Glomerular visceral epithelial cell (primary cell): ENCODE measurements around the gene URB1.

Experiments used
- DNase-seq: peaks from one replicate; pipeline ENCODE4 v3.0.0-alpha.2; 2016; ENCODE audit errors: extremely low spot score

URB1 gene

GRCh38 chr21:32340863-32341848 lies 51.7 kb downstream of the URB1 start:
- no peak for DNase-seq

DNA sequence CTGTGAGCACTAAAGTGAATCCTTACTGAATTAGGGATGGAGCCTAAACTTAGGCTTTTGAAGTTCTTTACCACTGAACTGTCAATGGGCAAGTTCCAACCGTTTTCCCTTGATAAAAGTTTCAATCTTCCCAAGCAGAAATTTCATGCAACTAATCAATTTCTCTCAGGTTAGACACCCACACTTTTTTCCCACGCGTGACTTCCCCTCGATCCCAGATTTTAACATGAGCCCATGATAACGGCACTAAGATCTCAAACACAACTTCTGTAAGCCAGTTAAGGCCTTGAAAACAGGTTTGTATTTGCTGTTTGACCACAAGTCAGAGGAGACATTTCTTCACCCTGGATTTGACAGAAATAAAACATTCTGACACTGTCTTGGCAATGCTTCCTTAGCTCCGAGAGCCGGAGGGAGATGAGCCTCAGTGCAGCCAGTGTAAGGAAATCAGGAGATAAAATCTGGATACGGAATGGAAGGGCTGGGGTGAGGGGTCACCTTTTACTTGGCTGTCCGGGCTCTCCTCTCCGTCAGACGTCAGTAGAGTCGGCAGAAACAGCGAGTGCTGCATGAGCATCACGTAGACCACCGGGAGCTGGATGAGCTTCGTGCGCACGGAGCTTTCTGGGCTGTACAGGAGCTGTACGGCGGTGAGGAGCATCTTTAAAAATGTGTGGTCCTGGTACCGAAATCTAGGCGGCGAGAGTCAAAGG lies 54.4 kb downstream of the URB1 start:
- no peak for DNase-seq

GRCh38 chr21:32337206-32337605 lies 55.6 kb downstream of the URB1 start:
- DNase-seq: no peak

DNA sequence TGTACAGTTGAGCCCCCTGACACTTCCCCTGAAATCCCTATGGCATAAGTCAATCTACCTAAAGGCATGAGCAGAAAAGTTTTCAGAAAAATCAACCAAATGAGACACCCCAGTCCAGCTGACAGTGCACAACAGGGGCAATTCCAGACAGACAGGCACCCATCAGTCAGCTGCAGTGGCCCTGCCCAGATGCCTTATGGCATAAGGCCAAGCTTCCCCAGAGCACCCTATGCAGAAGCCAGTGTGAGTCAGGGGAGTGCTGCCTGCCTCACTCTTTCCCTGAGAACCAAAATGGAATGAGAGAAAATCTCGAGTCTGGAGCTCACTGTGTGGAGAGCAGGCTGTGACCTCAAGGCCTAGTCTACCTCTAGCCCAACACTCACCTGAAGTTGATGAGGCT lies 56.1 kb downstream of the URB1 start:
- peak; percentile 28 for DNase-seq

- DNase-seq: no peak
Measured at GRCh38 chr21:32335601-32336575, 56.9 kb downstream of the URB1 start.

- DNase-seq: no peak
Measured at GRCh38 chr21:32334980-32335531, 57.8 kb downstream of the URB1 start.

DNA sequence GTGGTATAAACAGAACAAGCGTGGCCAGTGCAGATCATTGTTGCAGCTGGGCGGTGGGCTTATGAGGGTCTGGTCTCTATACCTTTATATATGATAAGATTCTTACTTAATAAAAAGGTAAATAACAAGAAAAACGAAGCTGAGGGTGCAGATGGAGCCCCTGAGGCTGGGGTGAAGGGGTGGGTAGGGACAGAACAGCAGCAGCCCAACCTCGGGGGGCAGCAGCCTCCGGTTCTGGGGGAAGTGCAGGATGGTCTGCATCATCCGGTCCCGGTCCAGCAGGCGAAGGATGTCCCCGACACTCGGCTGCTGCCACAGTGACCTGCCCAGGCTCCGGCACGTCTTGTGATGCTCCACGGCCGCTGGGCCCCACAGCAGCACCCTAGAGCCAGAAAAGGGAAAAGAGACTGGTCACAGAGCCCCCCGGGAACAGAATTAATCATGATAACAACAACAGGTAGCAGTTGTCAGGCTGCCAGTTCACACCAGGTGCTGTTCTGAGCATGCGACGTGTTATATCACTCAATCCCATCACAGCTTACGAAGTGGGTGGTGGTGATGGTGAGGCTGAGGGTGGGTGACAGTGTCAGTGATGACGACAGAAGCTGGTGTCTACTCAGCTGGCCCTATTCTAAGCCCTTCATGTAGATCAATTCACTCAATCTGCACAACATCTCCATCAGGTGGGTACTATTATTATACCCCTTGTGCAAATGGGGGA lies 58.7 kb downstream of the URB1 start:
- DNase-seq: no peak

DNA sequence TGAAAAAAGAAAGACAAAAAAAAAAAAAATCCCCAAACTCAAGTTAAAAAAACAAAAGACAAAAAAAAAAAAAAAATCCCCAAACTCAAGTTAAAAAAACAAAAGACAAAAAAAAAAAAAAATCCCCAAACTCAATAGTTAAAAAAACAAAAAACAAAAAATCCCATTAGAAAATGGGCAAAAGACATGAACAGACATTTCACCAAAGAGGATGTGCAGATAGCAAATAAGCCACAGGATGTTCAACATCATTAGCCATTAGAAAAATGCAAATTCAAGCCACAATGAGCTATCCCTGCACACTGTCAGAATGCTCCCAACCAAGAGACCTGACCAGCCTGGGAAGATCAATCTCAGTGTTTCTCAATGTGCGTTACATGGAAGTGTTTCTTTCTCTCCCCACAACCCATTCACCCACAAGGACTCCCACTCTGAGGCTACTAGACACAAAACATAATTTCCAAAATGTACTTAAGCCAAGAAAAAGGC lies 60.3 kb downstream of the URB1 start:
- no peak for DNase-seq

- DNase-seq: no peak
Measured at GRCh38 chr21:32331444-32332305, 61.1 kb downstream of the URB1 start.

DNA sequence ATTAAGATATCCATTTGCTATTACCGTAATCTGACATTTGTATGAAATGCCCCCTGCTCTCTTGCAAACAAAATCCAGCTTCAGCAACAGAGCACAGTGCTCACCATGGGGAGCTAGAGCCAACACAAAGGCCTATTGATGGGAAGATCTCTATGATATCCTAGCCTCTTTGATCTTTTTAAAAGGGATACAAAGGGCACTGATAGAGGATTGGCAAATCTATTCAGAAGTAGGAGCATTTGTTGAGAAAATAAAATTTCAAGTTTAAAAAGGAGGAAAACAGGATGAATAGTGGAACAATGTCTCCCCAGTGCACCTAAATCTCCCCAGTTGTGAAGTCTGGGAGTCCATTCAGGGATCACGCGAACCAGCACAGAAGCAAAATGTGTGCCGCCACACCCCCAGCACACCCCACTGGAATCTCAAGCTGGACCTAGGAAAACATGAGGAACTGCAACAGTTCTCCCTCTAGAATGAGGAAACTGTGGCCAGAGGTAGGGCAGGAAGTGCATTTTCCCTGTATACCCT lies 62.0 kb downstream of the URB1 start:
- no peak for DNase-seq

DNA sequence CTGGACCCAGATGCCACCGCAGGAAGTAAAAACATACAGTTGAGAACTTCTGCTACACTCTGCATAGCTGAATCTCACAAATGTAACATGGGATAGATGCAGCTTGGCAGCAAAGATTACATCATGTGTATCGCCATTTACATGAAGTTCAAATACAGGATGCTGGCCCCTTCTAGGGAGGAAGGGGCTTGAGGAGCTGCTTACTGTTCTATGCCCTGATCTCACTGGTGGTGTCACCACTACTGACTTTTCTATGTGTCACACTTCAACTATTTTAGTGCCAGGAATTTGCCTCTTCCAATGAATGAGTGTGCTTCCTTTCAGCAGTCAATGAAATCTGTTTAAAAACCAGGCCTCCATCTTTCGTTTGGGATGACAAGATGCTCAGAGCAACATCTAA lies 63.0 kb downstream of the URB1 start:
- no peak for DNase-seq

- no peak for DNase-seq
Measured at GRCh38 chr21:32329331-32329730, 63.5 kb downstream of the URB1 start.

DNA sequence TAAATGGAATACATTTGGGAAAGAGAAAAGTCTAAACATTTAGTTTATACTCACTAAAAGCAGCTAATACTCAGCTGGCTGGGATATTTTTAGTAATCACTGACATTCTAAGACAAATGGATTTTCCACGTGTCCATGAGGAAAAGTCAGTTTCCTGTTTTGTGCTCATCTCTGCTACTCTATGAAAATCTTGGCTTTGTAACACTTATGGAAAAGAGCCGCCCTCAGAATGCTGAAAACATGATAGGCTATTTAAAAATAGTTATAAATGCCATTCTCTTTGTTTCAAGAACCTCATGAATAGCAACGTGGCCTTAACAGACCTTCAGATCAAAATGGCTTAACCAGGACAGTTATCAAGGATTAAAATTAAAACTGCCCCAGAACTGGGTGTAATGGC lies 64.2 kb downstream of the URB1 start:
- DNase-seq: no peak

- DNase-seq: no peak
Measured at GRCh38 chr21:32325706-32326105, 67.1 kb downstream of the URB1 start.

DNA sequence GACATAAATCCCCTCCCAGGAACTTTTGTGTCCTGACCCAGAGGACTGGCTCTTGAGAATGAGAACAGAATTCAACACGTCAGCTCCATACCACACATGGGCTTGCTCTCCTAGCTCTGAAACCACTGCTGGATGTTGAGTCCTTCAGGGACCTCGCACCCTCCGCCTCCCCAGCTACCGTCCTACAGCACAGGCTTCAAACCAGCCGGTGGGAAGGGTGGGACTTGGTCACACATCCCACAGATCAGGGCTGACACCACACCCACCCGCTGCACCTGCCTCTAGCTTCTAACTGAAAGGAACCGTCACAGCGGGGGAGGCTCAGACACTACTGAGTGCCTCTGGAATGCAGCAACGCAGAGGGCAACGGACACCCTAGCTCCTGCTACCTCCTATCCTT lies 70.1 kb downstream of the URB1 start:
- no peak for DNase-seq

DNA sequence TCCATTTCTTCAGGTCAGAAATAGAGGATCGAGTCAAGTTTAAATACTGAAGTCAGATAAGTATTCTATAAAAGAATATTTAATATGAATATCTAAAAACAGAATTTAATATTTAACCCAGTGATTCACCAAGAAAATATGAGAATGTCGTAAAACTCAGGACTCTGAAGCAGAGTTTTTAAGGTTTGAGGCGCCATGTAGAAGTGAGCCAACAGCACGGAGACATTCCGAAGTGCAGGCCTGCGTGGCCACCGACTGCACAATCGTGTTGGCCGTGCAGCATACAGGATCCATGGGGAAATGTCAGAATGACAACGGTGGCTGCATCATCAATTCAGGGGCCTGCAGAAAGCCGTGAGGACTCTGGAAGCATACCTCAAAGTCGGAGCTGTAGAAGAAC lies 70.7 kb downstream of the URB1 start:
- DNase-seq: peak; percentile 29

DNA sequence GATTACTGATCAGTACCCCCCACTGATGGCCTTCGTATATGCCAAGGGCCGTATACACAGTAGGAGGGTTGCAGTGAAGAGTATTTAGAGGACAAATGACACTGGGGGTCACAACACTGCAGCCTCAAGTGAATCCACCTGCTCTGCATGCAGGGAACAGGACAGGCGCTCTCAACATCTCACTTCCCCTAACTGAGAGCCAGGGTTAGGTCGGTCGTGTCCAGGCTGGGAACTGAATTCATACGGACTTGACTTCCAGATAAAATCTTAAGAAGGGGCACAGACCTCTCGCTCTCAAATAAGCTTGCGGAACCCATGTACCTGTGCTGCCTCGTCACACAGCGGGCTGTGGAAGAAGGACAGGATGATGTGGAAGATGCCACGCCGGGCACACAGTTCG lies 71.3 kb downstream of the URB1 start:
- no peak for DNase-seq

GRCh38 chr21:32320726-32321125 lies 72.1 kb downstream of the URB1 start:
- DNase-seq: no peak

DNA sequence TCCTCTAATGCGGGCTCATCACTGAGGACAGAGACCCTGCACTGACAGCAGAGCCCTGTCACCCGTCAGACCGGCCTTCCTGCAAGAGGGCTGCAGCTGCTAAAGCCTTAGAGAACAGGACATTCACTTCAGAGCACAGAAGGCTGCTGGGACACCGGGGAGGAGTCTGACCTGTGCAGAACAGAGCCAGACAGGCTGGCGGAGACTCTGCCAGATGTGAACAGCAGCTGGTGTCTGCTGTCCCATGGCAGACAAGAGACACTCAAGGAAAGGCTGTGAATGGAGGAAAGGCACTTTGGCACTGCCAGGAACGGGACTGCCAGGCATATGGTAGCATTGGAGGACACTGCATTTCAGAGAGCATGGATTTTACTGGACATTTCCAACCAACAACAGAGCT lies 72.8 kb downstream of the URB1 start:
- no peak for DNase-seq
